Activated naive CD4-positive, alpha-beta T cell treated with anti-CD3 and anti-CD28 coated beads, Interleukin-2, amount 50 U/mL, for 24 hours (primary cell): ENCODE results near the gene TIGD7.

Experiments used
- H3K27ac Mint-ChIP-seq: one replicate; pipeline ENCODE4 v1.8.0; 2021; ENCODE audit warnings: mild to moderate bottlenecking, mixed read lengths
- H3K27me3 Mint-ChIP-seq: one replicate; pipeline ENCODE4 v1.8.0; 2021; ENCODE audit warnings: mixed read lengths
- H3K36me3 Mint-ChIP-seq: one replicate; pipeline ENCODE4 v1.8.0; 2021; ENCODE audit warnings: mixed read lengths
- H3K4me1 Mint-ChIP-seq: one replicate; pipeline ENCODE4 v1.8.0; 2021; ENCODE audit warnings: mixed read lengths
- H3K4me3 Mint-ChIP-seq: one replicate; pipeline ENCODE4 v1.8.0; 2021; ENCODE audit warnings: mild to moderate bottlenecking, mixed read lengths
- H3K9me3 Mint-ChIP-seq: one replicate; pipeline ENCODE4 v1.8.0; 2021; ENCODE audit warnings: mixed read lengths

Gene TIGD7, protein sequence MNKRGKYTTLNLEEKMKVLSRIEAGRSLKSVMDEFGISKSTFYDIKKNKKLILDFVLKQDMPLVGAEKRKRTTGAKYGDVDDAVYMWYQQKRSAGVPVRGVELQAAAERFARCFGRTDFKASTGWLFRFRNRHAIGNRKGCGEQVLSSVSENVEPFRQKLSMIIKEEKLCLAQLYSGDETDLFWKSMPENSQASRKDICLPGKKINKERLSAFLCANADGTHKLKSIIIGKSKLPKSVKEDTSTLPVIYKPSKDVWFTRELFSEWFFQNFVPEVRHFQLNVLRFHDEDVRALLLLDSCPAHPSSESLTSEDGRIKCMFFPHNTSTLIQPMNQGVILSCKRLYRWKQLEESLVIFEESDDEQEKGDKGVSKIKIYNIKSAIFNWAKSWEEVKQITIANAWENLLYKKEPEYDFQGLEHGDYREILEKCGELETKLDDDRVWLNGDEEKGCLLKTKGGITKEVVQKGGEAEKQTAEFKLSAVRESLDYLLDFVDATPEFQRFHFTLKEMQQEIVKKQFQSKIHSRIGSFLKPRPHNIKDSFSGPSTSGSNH

DNA sequence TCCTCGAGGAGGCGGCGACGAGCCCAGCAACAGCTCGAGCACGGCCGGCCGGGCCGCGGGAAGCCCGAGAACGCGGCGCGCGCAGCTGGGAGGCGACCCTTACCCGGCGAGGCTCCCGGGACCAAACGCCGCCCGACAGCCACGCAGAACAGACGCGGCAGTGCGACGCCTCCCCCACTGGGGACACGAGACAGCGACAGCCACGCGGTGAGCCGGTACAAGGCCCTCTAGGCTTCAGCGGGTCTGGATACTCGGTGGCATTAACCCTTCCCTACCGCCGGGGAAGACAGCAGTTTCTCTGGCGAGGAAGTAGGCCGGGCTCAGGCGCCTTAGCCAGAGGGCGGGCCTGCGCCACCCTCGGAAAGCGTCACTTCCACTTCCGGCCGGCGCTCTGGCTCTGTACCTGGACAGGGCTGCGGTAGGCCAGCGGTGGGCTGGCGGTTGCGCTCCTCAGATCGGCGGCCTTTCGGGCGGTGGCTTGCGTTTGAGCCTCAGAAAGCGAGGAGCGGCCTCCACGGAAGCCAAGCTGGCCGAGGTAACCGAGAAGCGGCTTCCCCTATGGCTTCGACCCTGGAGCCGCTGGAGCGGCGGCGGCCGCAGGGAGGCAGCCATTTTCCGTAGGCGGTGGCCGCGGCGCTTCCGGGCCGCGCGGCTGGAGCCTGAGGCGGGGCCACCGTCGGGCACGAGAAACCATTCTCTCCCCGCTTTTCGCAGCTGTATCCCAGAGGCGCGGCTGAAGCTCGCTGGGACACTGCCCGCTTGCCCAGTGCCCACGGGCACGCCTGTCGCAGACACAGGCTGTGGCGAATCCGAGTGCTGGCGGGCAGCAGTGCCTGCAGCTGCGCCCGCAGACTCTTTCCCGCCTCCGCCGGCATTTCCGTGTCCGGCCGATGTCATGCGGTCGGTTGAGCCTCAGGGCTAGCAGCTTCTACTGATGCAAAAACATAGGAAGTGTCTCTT is at the start of gene TIGD7, which contains the start of gene ZNF75A:
Gene TIGD7 (minus strand): TSS at position 322 of the 960 bp plus-strand sequence. CDS start 4,816 bp downstream, outside the sequence.
Gene ZNF75A (plus strand): TSS at position 389 of the 960 bp plus-strand sequence. CDS start 2,932 bp downstream, outside the sequence.
- Mint-ChIP-seq H3K4me1 (peaks cover 19% of the 10 kb centered on the region), H3K9me3 (peaks cover 18% of the 10 kb centered on the region), H3K4me3 (peak within 1 kb of the TSS; percentile 88), H3K27ac (peak within 1 kb of the TSS; percentile 83), H3K36me3 (peaks cover 46% of the 10 kb centered on the region), H3K27me3 (no peaks in the 10 kb centered on the region)

- H3K36me3 Mint-ChIP-seq: peaks cover 2% of the 10 kb centered on the region
- H3K4me1 Mint-ChIP-seq: peaks cover 3% of the 10 kb centered on the region
- H3K27me3 Mint-ChIP-seq: no peaks in the 10 kb centered on the region
- no peak overlapping the region for H3K4me3 Mint-ChIP-seq
- no peaks in the 10 kb centered on the region for H3K9me3 Mint-ChIP-seq
- H3K27ac Mint-ChIP-seq: no peak overlapping the region
Observed at GRCh38 chr16:3349175-3349574, 43.9 kb upstream of the TIGD7 start.

- H3K27ac Mint-ChIP-seq: no peak overlapping the region
- no peaks in the 10 kb centered on the region for H3K9me3 Mint-ChIP-seq
- H3K27me3 Mint-ChIP-seq: no peaks in the 10 kb centered on the region
- no peak overlapping the region for H3K4me3 Mint-ChIP-seq
- H3K36me3 Mint-ChIP-seq: peaks cover 2% of the 10 kb centered on the region
- H3K4me1 Mint-ChIP-seq: no peaks in the 10 kb centered on the region
Observed at GRCh38 chr16:3348547-3349167, 43.4 kb upstream of the TIGD7 start.

GRCh38 chr16:3347586-3347985 is 42.4 kb upstream of the TIGD7 start:
- H3K9me3 Mint-ChIP-seq: no peaks in the 10 kb centered on the region
- H3K4me3 Mint-ChIP-seq: no peak overlapping the region

DNA sequence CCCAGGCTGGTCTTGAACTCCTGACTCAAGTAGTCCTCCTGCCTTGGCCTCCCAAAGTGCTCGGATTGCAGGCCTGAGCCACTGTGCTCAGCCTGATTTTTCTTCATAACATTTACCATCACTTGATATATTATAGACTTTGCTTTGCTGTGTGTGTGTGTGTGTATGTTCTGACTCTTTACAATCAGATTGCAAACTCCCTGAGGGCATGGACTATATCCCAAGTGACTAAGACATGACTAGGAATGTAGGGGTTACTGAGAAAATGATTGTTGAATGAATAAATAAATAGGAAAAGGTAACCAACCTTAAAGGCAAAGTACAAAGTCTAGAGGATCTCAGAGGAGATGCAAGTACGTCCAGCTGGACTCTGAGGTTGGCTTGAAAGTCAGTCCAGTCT is 40.8 kb upstream of the TIGD7 start:
- no peaks in the 10 kb centered on the region for H3K27me3 Mint-ChIP-seq
- no peak overlapping the region for H3K27ac Mint-ChIP-seq
- H3K9me3 Mint-ChIP-seq: no peaks in the 10 kb centered on the region
- H3K4me3 Mint-ChIP-seq: no peak overlapping the region
- peaks cover 2% of the 10 kb centered on the region for H3K36me3 Mint-ChIP-seq
- no peaks in the 10 kb centered on the region for H3K4me1 Mint-ChIP-seq

More at GRCh38 chr16:3347586-3347985, 42.4 kb upstream of the TIGD7 start:
- H3K27ac Mint-ChIP-seq: peak overlapping the region; percentile 24
- peaks cover 2% of the 10 kb centered on the region for H3K36me3 Mint-ChIP-seq
- H3K27me3 Mint-ChIP-seq: no peaks in the 10 kb centered on the region
- H3K4me1 Mint-ChIP-seq: no peaks in the 10 kb centered on the region

- H3K27me3 Mint-ChIP-seq: no peaks in the 10 kb centered on the region
- peaks cover 15% of the 10 kb centered on the region for H3K36me3 Mint-ChIP-seq
- H3K9me3 Mint-ChIP-seq: peaks cover 5% of the 10 kb centered on the region
- H3K27ac Mint-ChIP-seq: no peak overlapping the region
- H3K4me1 Mint-ChIP-seq: no peaks in the 10 kb centered on the region
- no peak overlapping the region for H3K4me3 Mint-ChIP-seq
Observed at GRCh38 chr16:3328643-3329042, 23.4 kb upstream of the TIGD7 start.

DNA sequence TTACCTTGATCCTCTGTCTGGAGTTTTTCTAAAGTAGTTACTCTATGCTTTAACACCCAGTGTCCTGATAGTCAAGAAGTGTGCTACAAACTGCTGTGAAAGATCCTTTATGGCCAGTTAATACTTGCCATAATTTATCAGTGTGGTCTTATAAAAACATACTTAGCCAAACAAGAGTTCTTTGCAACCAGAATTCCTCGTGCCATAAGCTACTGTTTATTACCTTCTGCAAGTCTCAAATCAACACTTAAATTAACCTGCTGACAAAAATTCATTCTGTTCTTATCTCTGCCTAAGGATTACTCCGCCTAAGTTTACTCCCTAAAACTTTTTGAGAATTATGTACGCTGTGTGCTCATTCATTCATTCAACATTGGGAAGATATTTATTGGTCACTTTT is 22.9 kb upstream of the TIGD7 start:
- Mint-ChIP-seq H3K27ac (no peak overlapping the region), H3K9me3 (peaks cover 5% of the 10 kb centered on the region)

GRCh38 chr16:3327514-3327913 is 22.3 kb upstream of the TIGD7 start:
- no peaks in the 10 kb centered on the region for H3K27me3 Mint-ChIP-seq
- H3K9me3 Mint-ChIP-seq: peaks cover 5% of the 10 kb centered on the region
- no peak overlapping the region for H3K27ac Mint-ChIP-seq
- H3K4me1 Mint-ChIP-seq: no peaks in the 10 kb centered on the region
- H3K4me3 Mint-ChIP-seq: no peak overlapping the region
- peaks cover 13% of the 10 kb centered on the region for H3K36me3 Mint-ChIP-seq

More for the DNA sequence above, 22.9 kb upstream of the TIGD7 start:
- H3K4me3 Mint-ChIP-seq: no peak overlapping the region
- peaks cover 13% of the 10 kb centered on the region for H3K36me3 Mint-ChIP-seq
- H3K4me1 Mint-ChIP-seq: no peaks in the 10 kb centered on the region
- no peaks in the 10 kb centered on the region for H3K27me3 Mint-ChIP-seq

DNA sequence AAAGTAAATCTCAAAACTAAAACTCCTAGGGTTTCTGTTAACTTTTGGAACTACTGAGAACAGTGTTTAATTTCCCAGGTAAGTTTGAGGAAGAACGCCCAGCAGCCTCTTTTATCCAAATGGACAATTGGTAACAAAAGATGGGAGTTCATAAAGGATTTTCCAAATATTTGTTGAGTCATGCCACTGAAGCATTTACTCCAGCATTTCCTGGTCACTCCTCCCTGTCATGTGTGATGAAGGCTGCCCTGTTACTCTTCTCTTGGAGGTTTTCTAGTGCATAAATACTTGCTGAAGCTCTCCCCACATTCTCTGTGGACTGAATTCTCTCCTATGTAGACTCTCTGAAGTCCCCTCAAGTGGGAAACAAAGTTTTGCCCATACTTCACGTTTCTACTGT is 16.6 kb upstream of the TIGD7 start:
- H3K27me3 Mint-ChIP-seq: no peaks in the 10 kb centered on the region
- H3K4me3 Mint-ChIP-seq: no peak overlapping the region
- H3K27ac Mint-ChIP-seq: no peak overlapping the region
- no peaks in the 10 kb centered on the region for H3K4me1 Mint-ChIP-seq
- peaks cover 34% of the 10 kb centered on the region for H3K36me3 Mint-ChIP-seq
- H3K9me3 Mint-ChIP-seq: peaks cover 11% of the 10 kb centered on the region

GRCh38 chr16:3317315-3317999 is 12.2 kb upstream of the TIGD7 start:
- Mint-ChIP-seq H3K4me3 (no peak overlapping the region), H3K36me3 (peaks cover 71% of the 10 kb centered on the region), H3K27ac (no peak overlapping the region), H3K9me3 (peaks cover 29% of the 10 kb centered on the region), H3K4me1 (no peaks in the 10 kb centered on the region), H3K27me3 (no peaks in the 10 kb centered on the region)

DNA sequence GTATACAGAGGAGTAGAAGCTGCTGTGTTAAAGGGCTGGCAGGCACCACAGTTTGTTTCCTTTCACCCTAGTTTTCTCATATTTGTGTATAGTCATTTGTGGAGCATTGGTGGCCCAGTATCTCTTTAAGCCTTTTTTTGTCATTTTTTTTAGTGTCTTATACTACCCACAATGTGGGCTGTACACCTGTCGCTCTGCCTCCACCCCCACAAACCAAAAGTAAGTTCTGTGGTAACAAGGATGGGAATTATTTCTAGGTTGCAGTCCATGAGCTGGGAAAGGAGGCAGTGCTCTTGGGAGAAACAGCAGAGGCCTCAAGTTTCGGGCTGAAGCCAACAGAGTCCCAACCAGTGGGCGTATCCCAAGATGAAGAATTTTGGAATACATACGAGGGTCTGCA is 6.3 kb upstream of the TIGD7 start:
- Mint-ChIP-seq H3K4me3 (no peak overlapping the region), H3K27ac (no peak overlapping the region), H3K4me1 (peaks cover 10% of the 10 kb centered on the region), H3K27me3 (no peaks in the 10 kb centered on the region), H3K9me3 (peaks cover 37% of the 10 kb centered on the region), H3K36me3 (peaks cover 67% of the 10 kb centered on the region)

- H3K9me3 Mint-ChIP-seq: peaks cover 18% of the 10 kb centered on the region
- no peak overlapping the region for H3K27ac Mint-ChIP-seq
- H3K36me3 Mint-ChIP-seq: peaks cover 40% of the 10 kb centered on the region
- peak overlapping the region; percentile 88 for H3K4me3 Mint-ChIP-seq
- H3K27me3 Mint-ChIP-seq: no peaks in the 10 kb centered on the region
- H3K4me1 Mint-ChIP-seq: peaks cover 19% of the 10 kb centered on the region
Observed at GRCh38 chr16:3306078-3306477, 848 bp upstream of the TIGD7 start.

DNA sequence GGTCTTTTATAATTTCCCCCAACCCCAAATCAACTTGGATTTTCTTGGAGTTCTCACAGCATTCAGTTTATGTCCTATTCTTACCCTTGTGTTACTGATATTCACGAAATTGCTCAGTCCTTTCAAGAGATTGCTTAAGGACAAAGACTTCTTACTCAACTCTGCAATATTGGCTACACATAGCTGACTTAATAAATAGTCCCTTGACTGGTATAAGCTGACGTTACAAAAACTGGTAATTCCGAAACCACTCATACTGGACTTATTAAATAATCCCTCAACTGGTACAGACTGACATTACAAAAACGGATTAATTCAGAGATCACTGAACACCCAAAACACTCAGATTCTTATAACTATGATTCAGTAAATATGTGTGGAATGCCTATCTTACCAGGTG is 860 bp downstream of the TIGD7 start:
- H3K4me1 Mint-ChIP-seq: peaks cover 19% of the 10 kb centered on the region
- peaks cover 50% of the 10 kb centered on the region for H3K36me3 Mint-ChIP-seq
- H3K4me3 Mint-ChIP-seq: peak overlapping the region; percentile 88
- H3K27ac Mint-ChIP-seq: peak overlapping the region; percentile 83
- peaks cover 21% of the 10 kb centered on the region for H3K9me3 Mint-ChIP-seq
- H3K27me3 Mint-ChIP-seq: no peaks in the 10 kb centered on the region

DNA sequence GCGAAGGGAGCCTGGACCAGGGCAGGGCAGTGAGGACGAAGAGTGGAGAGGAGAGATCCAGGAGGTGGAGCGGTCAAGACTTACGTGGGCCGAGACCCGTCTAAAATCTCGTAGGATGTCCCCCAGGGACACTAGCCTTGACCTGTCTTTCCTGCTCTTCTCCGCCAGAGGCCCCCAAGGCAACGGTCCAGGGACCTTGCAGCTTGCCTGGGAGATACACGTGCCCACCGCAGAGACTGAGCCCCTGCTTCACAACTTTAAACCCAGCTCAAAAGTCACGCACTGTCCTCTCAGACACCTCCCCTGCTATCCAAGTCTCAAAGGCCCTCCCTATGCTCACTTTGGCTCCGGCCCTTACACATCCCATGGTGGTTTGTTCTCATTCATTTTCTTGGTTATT is 9.4 kb downstream of the TIGD7 start:
- Mint-ChIP-seq H3K9me3 (peaks cover 17% of the 10 kb centered on the region), H3K4me3 (no peak overlapping the region), H3K36me3 (peaks cover 56% of the 10 kb centered on the region)

More for the DNA sequence above, 9.4 kb downstream of the TIGD7 start:
- H3K4me1 Mint-ChIP-seq: peaks cover 4% of the 10 kb centered on the region
- no peaks in the 10 kb centered on the region for H3K27me3 Mint-ChIP-seq
- H3K27ac Mint-ChIP-seq: peak overlapping the region; percentile 36
